Transverse colon (tissue), 3 donors: Measurements from ENCODE around the gene PLCH1.

Source experiments
- POLR2A ChIP-seq: fragments of 450-650 bp; IDR thresholded peaks from one replicate; pipeline ENCODE4 v1.6.1; 2016; ENCODE audit warnings: antibody characterized with exemption, mild to moderate bottlenecking, moderate library complexity
- TF ChIP-seq, protein P1 (sequence below), 5 experiments: fragments of 200-600 bp in 3 of 5; fragments of 450-650 bp in 2 of 5; sonication (generic) in 3 of 5; IDR thresholded peaks; 1 replicate in 2 of 5; 2 replicates in 3 of 5; pipeline ENCODE4 v1.5.1; 2016 to 2017; ENCODE audit warnings: antibody characterized with exemption in 5 of 5, inconsistent platforms in 3 of 5, mild to moderate bottlenecking in 2 of 5, moderate library complexity in 1 of 5

DNA sequence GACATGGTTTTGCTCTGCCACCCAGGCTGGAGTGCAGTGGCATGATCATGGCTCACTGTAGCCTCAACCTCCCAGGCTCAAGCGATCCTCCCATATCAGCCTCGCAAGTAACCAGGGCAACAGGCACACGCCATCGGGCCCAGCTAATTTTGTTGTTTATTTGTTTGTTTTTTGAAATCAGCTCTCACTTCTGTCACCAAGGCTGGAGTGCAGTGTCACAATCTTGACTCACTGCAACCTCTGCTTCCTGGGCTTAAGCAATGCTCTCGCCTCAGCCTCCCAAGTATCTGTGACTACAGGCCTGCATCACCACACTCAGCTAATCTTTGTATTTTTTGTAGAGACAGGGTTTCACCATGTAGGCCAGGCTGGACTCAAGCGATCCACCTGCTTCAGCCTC lies 26.3 kb upstream of the PLCH1 start:
- TF ChIP-seq, protein P1, sequence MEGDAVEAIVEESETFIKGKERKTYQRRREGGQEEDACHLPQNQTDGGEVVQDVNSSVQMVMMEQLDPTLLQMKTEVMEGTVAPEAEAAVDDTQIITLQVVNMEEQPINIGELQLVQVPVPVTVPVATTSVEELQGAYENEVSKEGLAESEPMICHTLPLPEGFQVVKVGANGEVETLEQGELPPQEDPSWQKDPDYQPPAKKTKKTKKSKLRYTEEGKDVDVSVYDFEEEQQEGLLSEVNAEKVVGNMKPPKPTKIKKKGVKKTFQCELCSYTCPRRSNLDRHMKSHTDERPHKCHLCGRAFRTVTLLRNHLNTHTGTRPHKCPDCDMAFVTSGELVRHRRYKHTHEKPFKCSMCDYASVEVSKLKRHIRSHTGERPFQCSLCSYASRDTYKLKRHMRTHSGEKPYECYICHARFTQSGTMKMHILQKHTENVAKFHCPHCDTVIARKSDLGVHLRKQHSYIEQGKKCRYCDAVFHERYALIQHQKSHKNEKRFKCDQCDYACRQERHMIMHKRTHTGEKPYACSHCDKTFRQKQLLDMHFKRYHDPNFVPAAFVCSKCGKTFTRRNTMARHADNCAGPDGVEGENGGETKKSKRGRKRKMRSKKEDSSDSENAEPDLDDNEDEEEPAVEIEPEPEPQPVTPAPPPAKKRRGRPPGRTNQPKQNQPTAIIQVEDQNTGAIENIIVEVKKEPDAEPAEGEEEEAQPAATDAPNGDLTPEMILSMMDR (IDR thresholded peaks at IDR 0.05): no peak
- TF ChIP-seq POLR2A: no peak
